Measurements from ENCODE around the gene TENM4.

TENM4 gene

GRCh38 chr11:79439886-79440570 lies 802 bp downstream of the TENM4 start:
- TF ChIP-seq, protein P1, sequence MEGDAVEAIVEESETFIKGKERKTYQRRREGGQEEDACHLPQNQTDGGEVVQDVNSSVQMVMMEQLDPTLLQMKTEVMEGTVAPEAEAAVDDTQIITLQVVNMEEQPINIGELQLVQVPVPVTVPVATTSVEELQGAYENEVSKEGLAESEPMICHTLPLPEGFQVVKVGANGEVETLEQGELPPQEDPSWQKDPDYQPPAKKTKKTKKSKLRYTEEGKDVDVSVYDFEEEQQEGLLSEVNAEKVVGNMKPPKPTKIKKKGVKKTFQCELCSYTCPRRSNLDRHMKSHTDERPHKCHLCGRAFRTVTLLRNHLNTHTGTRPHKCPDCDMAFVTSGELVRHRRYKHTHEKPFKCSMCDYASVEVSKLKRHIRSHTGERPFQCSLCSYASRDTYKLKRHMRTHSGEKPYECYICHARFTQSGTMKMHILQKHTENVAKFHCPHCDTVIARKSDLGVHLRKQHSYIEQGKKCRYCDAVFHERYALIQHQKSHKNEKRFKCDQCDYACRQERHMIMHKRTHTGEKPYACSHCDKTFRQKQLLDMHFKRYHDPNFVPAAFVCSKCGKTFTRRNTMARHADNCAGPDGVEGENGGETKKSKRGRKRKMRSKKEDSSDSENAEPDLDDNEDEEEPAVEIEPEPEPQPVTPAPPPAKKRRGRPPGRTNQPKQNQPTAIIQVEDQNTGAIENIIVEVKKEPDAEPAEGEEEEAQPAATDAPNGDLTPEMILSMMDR (IDR thresholded peaks at IDR 0.05; ENCODE audit: low read depth, low read length, poor library complexity, severe bottlenecking), result no peak
- TF ChIP-seq EZH2phosphoT487 (IDR thresholded peaks at IDR 0.05; ENCODE audit: borderline replicate concordance, low read length), result no peak
- no peak overlapping the region for H3K4me2 ChIP-seq (ENCODE audit: low read length)
- H3K36me3 ChIP-seq (ENCODE audit: control insufficient read depth, low read length), result no peaks in the 10 kb centered on the region
- no peaks in the 10 kb centered on the region for H3K4me1 ChIP-seq (ENCODE audit: control insufficient read depth, low read length)
- H3F3A ChIP-seq (ENCODE audit: control insufficient read depth, insufficient read depth), result no peaks in the 10 kb centered on the region
- H3K9me3 ChIP-seq (ENCODE audit: control insufficient read depth, insufficient read depth, low read length), result no peaks in the 10 kb centered on the region
- peaks cover 6% of the 10 kb centered on the region for H3K27me3 ChIP-seq (ENCODE audit: control insufficient read depth, low read length)
- no peak overlapping the region for H3K4me3 ChIP-seq (ENCODE audit: low read length)
- H4K20me1 ChIP-seq (ENCODE audit: control insufficient read depth, insufficient read depth, low read depth, low read length), result no peaks in the 10 kb centered on the region
- H3K9me2 ChIP-seq (replicated peaks; ENCODE audit: control insufficient read depth, low read length), result no peaks in the 10 kb centered on the region
- H3K27ac ChIP-seq (ENCODE audit: low read depth, low read length), result no peak overlapping the region
- H3K79me2 ChIP-seq (ENCODE audit: control insufficient read depth, low read length), result no peaks in the 10 kb centered on the region

GRCh38 chr11:79439410-79439885 lies 1.4 kb downstream of the TENM4 start:
- Histone ChIP-seq H3K27ac (ENCODE audit: low read depth, low read length) (no peak overlapping the region), H3K79me2 (ENCODE audit: control insufficient read depth, low read length) (no peaks in the 10 kb centered on the region), H3K4me3 (ENCODE audit: low read length) (no peak overlapping the region), H3K4me2 (ENCODE audit: low read length) (no peak overlapping the region), H3K4me1 (ENCODE audit: control insufficient read depth, low read length) (no peaks in the 10 kb centered on the region), H3F3A (ENCODE audit: control insufficient read depth, insufficient read depth) (no peaks in the 10 kb centered on the region), H3K9me3 (ENCODE audit: control insufficient read depth, insufficient read depth, low read length) (no peaks in the 10 kb centered on the region), H3K9me2 (replicated peaks; ENCODE audit: control insufficient read depth, low read length) (no peaks in the 10 kb centered on the region), H3K27me3 (ENCODE audit: control insufficient read depth, low read length) (peaks cover 6% of the 10 kb centered on the region), H4K20me1 (ENCODE audit: control insufficient read depth, insufficient read depth, low read depth, low read length) (no peaks in the 10 kb centered on the region), H3K36me3 (ENCODE audit: control insufficient read depth, low read length) (no peaks in the 10 kb centered on the region)
- TF ChIP-seq, protein P1 (IDR thresholded peaks at IDR 0.05; ENCODE audit: low read depth, low read length, poor library complexity, severe bottlenecking), result no peak
- no peak for TF ChIP-seq EZH2phosphoT487 (IDR thresholded peaks at IDR 0.05; ENCODE audit: borderline replicate concordance, low read length)

- Histone ChIP-seq H3K36me3 (ENCODE audit: control insufficient read depth, low read length) (no peaks in the 10 kb centered on the region), H3K27ac (ENCODE audit: low read depth, low read length) (no peak overlapping the region), H4K20me1 (ENCODE audit: control insufficient read depth, insufficient read depth, low read depth, low read length) (no peaks in the 10 kb centered on the region), H3K4me3 (ENCODE audit: low read length) (no peak overlapping the region), H3K4me2 (ENCODE audit: low read length) (no peak overlapping the region), H3K27me3 (ENCODE audit: control insufficient read depth, low read length) (peaks cover 6% of the 10 kb centered on the region), H3K4me1 (ENCODE audit: control insufficient read depth, low read length) (no peaks in the 10 kb centered on the region), H3F3A (ENCODE audit: control insufficient read depth, insufficient read depth) (no peaks in the 10 kb centered on the region), H3K9me2 (replicated peaks; ENCODE audit: control insufficient read depth, low read length) (no peaks in the 10 kb centered on the region), H3K79me2 (ENCODE audit: control insufficient read depth, low read length) (no peaks in the 10 kb centered on the region), H3K9me3 (ENCODE audit: control insufficient read depth, insufficient read depth, low read length) (no peaks in the 10 kb centered on the region)
- TF ChIP-seq, protein P1 (IDR thresholded peaks at IDR 0.05; ENCODE audit: low read depth, low read length, poor library complexity, severe bottlenecking), result no peak
- TF ChIP-seq EZH2phosphoT487 (IDR thresholded peaks at IDR 0.05; ENCODE audit: borderline replicate concordance, low read length), result no peak
Observed at GRCh38 chr11:79438631-79439409, 2.0 kb downstream of the TENM4 start.

Measured in DOHH2 (cell line).